ENCODE results near the gene PHF8.

PHF8 gene

DNA sequence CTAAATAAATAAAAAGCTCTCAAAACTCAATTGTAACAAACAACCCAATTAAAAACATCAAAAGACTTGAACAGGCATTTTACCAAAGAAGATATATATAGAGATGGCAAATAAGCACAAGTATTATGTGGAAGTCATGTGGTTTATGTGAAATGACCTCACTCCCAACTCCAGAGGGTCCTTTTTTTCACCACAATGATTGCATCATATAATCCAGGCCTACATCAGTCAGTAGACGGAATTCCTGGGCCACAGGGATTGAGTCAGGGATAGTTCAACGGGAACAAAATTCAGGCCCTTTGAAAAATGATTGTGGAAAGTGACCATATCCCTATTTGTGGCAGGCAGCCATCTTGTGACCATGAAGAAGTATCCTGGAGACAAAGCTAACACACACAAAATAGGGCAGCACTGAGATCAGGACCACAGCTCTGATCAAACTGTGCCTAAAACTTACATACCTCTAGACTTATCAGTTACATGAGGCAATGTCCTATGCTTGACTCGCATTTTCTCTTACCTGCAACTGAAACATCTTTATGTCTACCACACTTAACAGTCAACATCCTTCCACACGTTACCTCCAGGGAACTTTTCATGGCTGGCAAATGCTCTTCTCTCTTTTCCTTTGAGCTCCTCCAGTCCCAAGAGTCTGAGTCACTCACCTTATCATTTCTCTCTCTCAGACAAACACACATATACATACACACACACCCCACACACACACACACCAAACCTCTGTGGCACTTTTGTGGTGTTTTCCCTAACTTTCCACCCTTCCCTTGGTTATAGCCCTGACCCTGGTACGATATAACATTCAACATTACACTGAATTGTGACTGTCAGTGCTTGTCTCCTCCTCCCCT, 113.5 kb downstream of the PHF8 start:
- peaks cover 8% of the 10 kb centered on the region for H3K9me3 Mint-ChIP-seq
- H3K4me3 Mint-ChIP-seq, result no peak overlapping the region
- H3K27ac Mint-ChIP-seq, result no peak overlapping the region
- H3K4me1 Mint-ChIP-seq, result no peaks in the 10 kb centered on the region
- H3K36me3 Mint-ChIP-seq (ENCODE audit: low read depth), result peaks cover 9% of the 10 kb centered on the region
- H3K27me3 Mint-ChIP-seq (ENCODE audit: low read depth), result no peaks in the 10 kb centered on the region
- TF ChIP-seq, protein P1, sequence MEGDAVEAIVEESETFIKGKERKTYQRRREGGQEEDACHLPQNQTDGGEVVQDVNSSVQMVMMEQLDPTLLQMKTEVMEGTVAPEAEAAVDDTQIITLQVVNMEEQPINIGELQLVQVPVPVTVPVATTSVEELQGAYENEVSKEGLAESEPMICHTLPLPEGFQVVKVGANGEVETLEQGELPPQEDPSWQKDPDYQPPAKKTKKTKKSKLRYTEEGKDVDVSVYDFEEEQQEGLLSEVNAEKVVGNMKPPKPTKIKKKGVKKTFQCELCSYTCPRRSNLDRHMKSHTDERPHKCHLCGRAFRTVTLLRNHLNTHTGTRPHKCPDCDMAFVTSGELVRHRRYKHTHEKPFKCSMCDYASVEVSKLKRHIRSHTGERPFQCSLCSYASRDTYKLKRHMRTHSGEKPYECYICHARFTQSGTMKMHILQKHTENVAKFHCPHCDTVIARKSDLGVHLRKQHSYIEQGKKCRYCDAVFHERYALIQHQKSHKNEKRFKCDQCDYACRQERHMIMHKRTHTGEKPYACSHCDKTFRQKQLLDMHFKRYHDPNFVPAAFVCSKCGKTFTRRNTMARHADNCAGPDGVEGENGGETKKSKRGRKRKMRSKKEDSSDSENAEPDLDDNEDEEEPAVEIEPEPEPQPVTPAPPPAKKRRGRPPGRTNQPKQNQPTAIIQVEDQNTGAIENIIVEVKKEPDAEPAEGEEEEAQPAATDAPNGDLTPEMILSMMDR (IDR thresholded peaks at IDR 0.05; ENCODE audit: unreplicated experiment in 3 of 3), result no peak

DNA sequence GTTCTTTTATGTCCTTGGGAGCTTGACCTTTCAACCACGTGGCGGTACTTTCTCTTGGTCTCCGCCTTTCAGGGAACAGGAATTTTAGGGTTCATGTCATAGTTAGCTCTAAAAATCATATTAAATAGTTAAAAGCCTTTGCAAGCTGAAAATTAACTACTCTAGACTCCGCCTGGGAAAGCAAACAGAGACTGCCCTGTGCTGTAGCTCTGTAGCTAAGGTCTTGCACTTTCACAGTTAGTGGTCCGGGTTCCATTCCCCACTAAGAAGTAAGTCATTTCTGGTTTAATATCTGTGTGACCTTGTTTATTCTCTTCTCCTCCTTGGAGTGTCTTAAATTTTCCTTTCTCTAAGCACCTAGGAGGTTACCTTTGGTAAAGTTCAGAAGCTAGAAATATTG, 118.2 kb downstream of the PHF8 start:
- H3K36me3 Mint-ChIP-seq (ENCODE audit: low read depth), result no peaks in the 10 kb centered on the region
- H3K4me1 Mint-ChIP-seq, result no peaks in the 10 kb centered on the region
- H3K4me3 Mint-ChIP-seq, result no peak overlapping the region
- TF ChIP-seq, protein P1 (IDR thresholded peaks at IDR 0.05; ENCODE audit: unreplicated experiment in 3 of 3), result no peak
- peaks cover 7% of the 10 kb centered on the region for H3K9me3 Mint-ChIP-seq
- no peak overlapping the region for H3K27ac Mint-ChIP-seq
- no peaks in the 10 kb centered on the region for H3K27me3 Mint-ChIP-seq (ENCODE audit: low read depth)

DNA sequence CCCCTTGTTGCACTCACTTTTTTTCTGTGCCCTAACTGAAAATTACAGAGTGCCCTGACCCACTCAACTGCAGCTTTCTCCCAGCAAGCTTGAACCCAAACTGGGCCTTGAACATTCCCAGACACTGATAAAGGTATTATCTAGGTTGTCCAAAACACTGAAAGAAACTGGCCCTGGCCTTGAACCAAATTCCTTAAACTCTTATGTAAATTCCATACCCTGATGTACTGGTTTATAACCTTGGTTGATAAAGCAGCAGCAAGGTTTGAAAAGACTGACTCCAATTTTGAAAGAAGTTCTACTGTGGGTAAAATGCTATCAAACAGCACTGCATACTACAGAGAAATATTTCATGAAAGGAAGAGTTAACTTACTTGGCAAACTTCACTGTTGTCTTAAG, 125.6 kb downstream of the PHF8 start:
- Mint-ChIP-seq H3K27ac (no peak overlapping the region), H3K4me3 (no peak overlapping the region), H3K9me3 (peaks cover 9% of the 10 kb centered on the region), H3K27me3 (ENCODE audit: low read depth) (no peaks in the 10 kb centered on the region), H3K4me1 (no peaks in the 10 kb centered on the region), H3K36me3 (ENCODE audit: low read depth) (no peaks in the 10 kb centered on the region)
- TF ChIP-seq, protein P1 (IDR thresholded peaks at IDR 0.05; ENCODE audit: unreplicated experiment in 3 of 3), result no peak

DNA sequence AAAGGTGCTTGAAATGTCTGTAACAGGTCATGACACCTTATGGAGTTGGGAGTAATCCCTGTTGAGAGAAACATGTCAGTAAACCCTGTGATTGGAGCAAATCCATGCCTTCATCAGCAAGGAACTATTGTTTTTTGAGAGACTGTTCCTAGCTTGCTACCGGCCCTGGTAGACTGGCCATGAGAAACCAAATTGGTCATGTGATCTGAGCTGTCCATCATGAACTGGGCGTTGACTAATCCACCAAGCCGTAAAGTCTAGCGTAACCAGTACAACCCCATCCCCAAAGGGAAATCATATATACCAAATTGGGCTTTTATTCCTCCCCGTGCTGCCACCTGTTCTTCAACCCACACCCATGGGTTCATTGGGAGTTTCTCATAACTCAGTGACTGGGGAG, 143.7 kb downstream of the PHF8 start:
- Mint-ChIP-seq H3K36me3 (ENCODE audit: low read depth) (no peaks in the 10 kb centered on the region), H3K27me3 (ENCODE audit: low read depth) (no peaks in the 10 kb centered on the region), H3K9me3 (peaks cover 22% of the 10 kb centered on the region), H3K4me3 (no peak overlapping the region), H3K4me1 (no peaks in the 10 kb centered on the region), H3K27ac (no peak overlapping the region)
- TF ChIP-seq, protein P1 (IDR thresholded peaks at IDR 0.05; ENCODE audit: unreplicated experiment in 3 of 3), result no peak

DNA sequence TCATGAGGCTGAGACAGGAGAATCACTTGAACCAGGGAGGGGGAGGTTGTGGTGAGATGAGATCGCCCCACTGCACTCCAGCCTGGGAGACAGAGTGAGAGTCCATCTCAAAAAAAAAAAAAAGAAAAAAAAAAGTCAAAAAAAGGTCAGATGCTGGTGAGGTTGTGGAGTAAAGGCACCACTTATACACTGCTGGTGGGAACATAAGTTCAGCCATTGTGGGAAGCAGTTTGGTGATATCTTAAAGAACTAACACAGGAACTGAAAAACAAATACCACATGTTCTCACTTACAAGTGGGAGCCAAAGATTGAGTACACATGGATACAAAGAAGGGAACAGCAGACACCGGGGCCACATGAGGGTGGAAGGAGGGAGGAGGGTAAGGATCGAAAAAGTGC, 149.0 kb downstream of the PHF8 start:
- H3K27ac Mint-ChIP-seq, result no peak overlapping the region
- TF ChIP-seq, protein P1 (IDR thresholded peaks at IDR 0.05; ENCODE audit: unreplicated experiment in 3 of 3), result no peak

More for the DNA sequence above, 149.0 kb downstream of the PHF8 start:
- Mint-ChIP-seq H3K27me3 (ENCODE audit: low read depth) (no peaks in the 10 kb centered on the region), H3K4me1 (no peaks in the 10 kb centered on the region), H3K4me3 (no peak overlapping the region), H3K36me3 (ENCODE audit: low read depth) (no peaks in the 10 kb centered on the region), H3K9me3 (peaks cover 27% of the 10 kb centered on the region)
